Measurements from ENCODE around the gene SLC35G4.

Gene SLC35G4

GRCh38 chr18:11658989-11659388 lies 49.6 kb downstream of the SLC35G4 start:
- H4K20me1 ChIP-seq (ENCODE audit: insufficient read depth, low read length) = no peaks in the 10 kb centered on the region
- H3K4me2 ChIP-seq (ENCODE audit: low read length) = no peak overlapping the region
- H3K27ac ChIP-seq (ENCODE audit: low read length) = no peak overlapping the region
- no peak overlapping the region for H3K9ac ChIP-seq (ENCODE audit: low read length)
- peaks cover 29% of the 10 kb centered on the region; the same call in 1 of the 2 replicates for H3K27me3 ChIP-seq (ENCODE audit: low read depth, low read length)
- no peak for TF ChIP-seq EZH2phosphoT487 (IDR thresholded peaks at IDR 0.05; ENCODE audit: low read depth)
- TF ChIP-seq CTCF (IDR thresholded peaks at IDR 0.05; ENCODE audit: low read depth, low read length) = no peak
- no peaks in the 10 kb centered on the region for H3K9me3 ChIP-seq (ENCODE audit: insufficient read depth, low read length)
- H3K79me2 ChIP-seq (ENCODE audit: low read length) = no peaks in the 10 kb centered on the region
- no peaks in the 10 kb centered on the region for H3K36me3 ChIP-seq (replicated peaks; ENCODE audit: low read depth, low read length)
- H2AFZ ChIP-seq (ENCODE audit: low read depth, low read length) = no peak overlapping the region
- H3K4me1 ChIP-seq (ENCODE audit: low read length) = peaks cover 10% of the 10 kb centered on the region
- no peak overlapping the region for H3K4me3 ChIP-seq (ENCODE audit: low read length)
